ENCODE data around the gene KCNIP1. TPM values are rescaled to one million over a fixed set of nuclear protein-coding genes. Genes with fewer than 3 reads are reported as not detected.

Gene KCNIP1
- total and polyA plus RNA-seq, 2 of the 13 experiments (the other 11 are each of a cell fraction or from before 2014, with no cell fraction given) = not detected

- in situ Hi-C loops (cut with HindIII; ENCODE audit: extremely low pct_ligation_motif_present, low pct_unique_long_range_greater_than_20kb) = no loop called here
- Histone ChIP-seq H3K4me3 (replicated peaks in 1 of 3; ENCODE audit: insufficient read depth in 1 of 3, low read depth in 2 of 3, low read length in 3 of 3) (no peak overlapping the region), H4K20me1 (ENCODE audit: insufficient read depth, low read length) (no peaks in the 10 kb centered on the region), H3K9ac (ENCODE audit: insufficient read depth, low read depth, low read length) (no peak overlapping the region), H3K4me1 (ENCODE audit: insufficient read depth, low read length) (no peaks in the 10 kb centered on the region), H3K36me3 (replicated peaks in 1 of 2; ENCODE audit: control insufficient read depth in 1 of 2, insufficient read depth in 2 of 2, low read length in 2 of 2) (no peaks in the 10 kb centered on the region), H3K9me3 (ENCODE audit: low read length) (no peaks in the 10 kb centered on the region), H3K27me3 (ENCODE audit: control insufficient read depth in 1 of 2, insufficient read depth in 2 of 2, low read length in 2 of 2) (peaks cover 0 to 1% of the 10 kb centered on the region in 2 experiments; a peak in 2 of 5 replicates), H3K4me2 (ENCODE audit: low read depth, low read length) (no peak overlapping the region), H3K27ac (ENCODE audit: extremely low read length, insufficient read depth, low read length) (no peak overlapping the region), H2AFZ (ENCODE audit: low read length) (no peak overlapping the region), H3K79me2 (ENCODE audit: insufficient read depth, low read length) (no peaks in the 10 kb centered on the region)
- ATAC-seq = no peak
- CTCF ChIA-PET (ENCODE audit: low intra/inter-chr PET ratio, low total read pairs) = no interaction called here
- TF ChIP-seq CCAR2 (optimal IDR thresholded peaks at IDR 0.05; ENCODE audit: low read depth, low read length) (no peak), IKZF1 (IDR thresholded peaks at IDR 0.05) (no peak), ZNF546 (CRISPR knock-in tag; conservative IDR thresholded peaks at IDR 0.05) (no peak)
- intact Hi-C loops (cut with micrococcal nuclease; ENCODE audit: unreplicated experiment) = no loop called here
- WGBS (ENCODE audit: low lambda C conversion rate) = 2% methylated on average over 3 of the region's 3 CpGs
- no peak for DNase-seq (ENCODE audit: low spot score)
- no TSS peak for BruUV-seq (replicated peaks)
- no peak for FAIRE-seq
- POLR2A ChIA-PET = no interaction called here
Observed at GRCh38 chr5:170785416-170785815, 281.6 kb downstream of the KCNIP1 start.

Other genes starting within 250 kb of the KCNIP1 start
- gene LCP2, start 206.2 kb upstream of the KCNIP1 start, total RNA-seq (2016; rRNA removed; fragmentation: Illumina TruSeq; extraction: Trizol) = not detected in 2 replicates
- gene LCP2, start 206.2 kb upstream of the KCNIP1 start, polyA plus RNA-seq (2011; rRNA removed) = not detected in 2 replicates
- gene KCNMB1, start 114.7 kb upstream of the KCNIP1 start, total RNA-seq (2016; rRNA removed; fragmentation: Illumina TruSeq; extraction: Trizol) = not detected in 2 replicates
- gene KCNMB1, start 114.7 kb upstream of the KCNIP1 start, polyA plus RNA-seq (2011; rRNA removed) = not detected in 2 replicates

All from HepG2 (cell line).